Type B pancreatic cell (in vitro differentiated cells): ENCODE results near the gene FOXO1. TPM values are rescaled to one million over a fixed set of nuclear protein-coding genes. Genes with fewer than 3 reads are reported as not detected.

Experiments used
- DNase-seq: peaks from one replicate; pipeline ENCODE4 v3.0.0; 2021; ENCODE audit warnings: mixed read lengths; ENCODE audit not compliant: unreplicated experiment; ENCODE audit errors: extremely low spot score
- H3K27ac Mint-ChIP-seq: 2 replicates; pipeline ENCODE4 v1.8.0; 2021; ENCODE audit warnings: mild to moderate bottlenecking, mixed read lengths
- H3K27me3 Mint-ChIP-seq: 2 replicates; pipeline ENCODE4 v1.8.0; 2021; ENCODE audit warnings: mixed read lengths
- H3K36me3 Mint-ChIP-seq: 2 replicates; pipeline ENCODE4 v1.8.0; 2021; ENCODE audit warnings: mixed read lengths
- H3K4me1 Mint-ChIP-seq: one replicate; pipeline ENCODE4 v1.8.0; 2021; ENCODE audit warnings: mixed read lengths; ENCODE audit not compliant: unreplicated experiment
- H3K4me3 Mint-ChIP-seq: 2 replicates; pipeline ENCODE4 v1.8.0; 2021; ENCODE audit warnings: mild to moderate bottlenecking, mixed read lengths
- H3K9me3 Mint-ChIP-seq: 2 replicates; pipeline ENCODE4 v1.8.0; 2021; ENCODE audit warnings: mixed read lengths
- CTCF ChIP-seq: fragments of 200-600 bp; sonication (generic); conservative IDR thresholded peaks from 2 replicates; pipeline ENCODE4 v1.5.0; 2021; ENCODE audit warnings: antibody characterized with exemption, mild to moderate bottlenecking
- total RNA-seq: library from RNA; stranded (reverse); gene quantifications from 2 replicates; pipeline ENCODE4 v1.2.1, GENCODE V29; 2021; ENCODE audit warnings: low replicate concordance

Gene FOXO1
- total RNA-seq, 1 donor from 2014 or later, result 21.5 TPM

GRCh38 chr13:40677064-40677463 lies 10.6 kb upstream of the FOXO1 start:
- no peak overlapping the region for H3K4me3 Mint-ChIP-seq
- peaks cover 4% of the 10 kb centered on the region for H3K9me3 Mint-ChIP-seq
- no peak for TF ChIP-seq CTCF
- no peak overlapping the region for H3K27ac Mint-ChIP-seq
- no peaks in the 10 kb centered on the region for H3K36me3 Mint-ChIP-seq
- H3K4me1 Mint-ChIP-seq, result peaks cover 21% of the 10 kb centered on the region
- peaks cover 4% of the 10 kb centered on the region for H3K27me3 Mint-ChIP-seq
- DNase-seq, result no peak

DNA sequence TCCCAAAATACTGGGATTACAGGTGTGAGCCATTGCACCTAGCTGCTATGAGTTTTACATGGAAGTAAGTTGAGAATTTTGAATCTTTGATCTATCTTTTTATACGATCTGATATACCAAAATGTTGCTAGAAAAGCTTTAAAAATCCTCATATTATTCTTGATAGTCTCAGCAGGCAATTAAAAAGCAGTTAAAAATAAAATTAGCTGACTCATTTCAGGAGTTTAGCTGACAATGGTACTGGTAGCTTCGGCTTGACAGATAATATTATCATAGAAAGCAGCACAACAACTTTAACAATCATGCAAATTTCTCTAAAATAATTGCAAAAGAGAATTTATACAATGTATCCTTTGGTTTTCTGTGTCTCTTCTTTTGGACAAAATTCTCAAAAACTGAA lies 9.6 kb upstream of the FOXO1 start:
- no peak for DNase-seq
- H3K36me3 Mint-ChIP-seq, result no peaks in the 10 kb centered on the region
- TF ChIP-seq CTCF, result no peak
- peaks cover 4% of the 10 kb centered on the region for H3K9me3 Mint-ChIP-seq
- H3K27ac Mint-ChIP-seq, result no peak overlapping the region
- no peak overlapping the region for H3K4me3 Mint-ChIP-seq
- H3K27me3 Mint-ChIP-seq, result peaks cover 4% of the 10 kb centered on the region
- peaks cover 17% of the 10 kb centered on the region for H3K4me1 Mint-ChIP-seq

DNA sequence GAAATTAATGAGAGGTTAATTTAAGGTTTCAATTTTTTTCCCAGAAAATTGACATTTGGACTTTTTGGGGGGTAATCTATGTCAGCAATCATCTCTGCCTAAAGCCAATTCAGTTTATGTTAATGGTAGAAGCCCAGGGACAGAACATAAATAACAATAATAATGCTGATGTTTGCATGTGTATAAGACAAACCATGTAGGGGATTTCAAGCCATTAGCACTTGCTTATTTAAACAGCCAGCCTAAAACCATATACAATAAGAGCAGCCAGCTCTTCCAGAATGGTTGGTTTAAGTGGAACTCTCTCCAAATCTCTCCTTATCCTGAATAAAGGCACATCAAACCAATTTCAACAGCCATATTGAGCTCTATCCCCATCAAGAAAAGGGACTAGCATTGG lies 7.0 kb upstream of the FOXO1 start:
- Mint-ChIP-seq H3K4me3 (no peak overlapping the region), H3K27ac (no peak overlapping the region), H3K4me1 (peaks cover 17% of the 10 kb centered on the region), H3K36me3 (no peaks in the 10 kb centered on the region), H3K9me3 (no peaks in the 10 kb centered on the region), H3K27me3 (peaks cover 7% of the 10 kb centered on the region)
- no peak for TF ChIP-seq CTCF
- no peak for DNase-seq

DNA sequence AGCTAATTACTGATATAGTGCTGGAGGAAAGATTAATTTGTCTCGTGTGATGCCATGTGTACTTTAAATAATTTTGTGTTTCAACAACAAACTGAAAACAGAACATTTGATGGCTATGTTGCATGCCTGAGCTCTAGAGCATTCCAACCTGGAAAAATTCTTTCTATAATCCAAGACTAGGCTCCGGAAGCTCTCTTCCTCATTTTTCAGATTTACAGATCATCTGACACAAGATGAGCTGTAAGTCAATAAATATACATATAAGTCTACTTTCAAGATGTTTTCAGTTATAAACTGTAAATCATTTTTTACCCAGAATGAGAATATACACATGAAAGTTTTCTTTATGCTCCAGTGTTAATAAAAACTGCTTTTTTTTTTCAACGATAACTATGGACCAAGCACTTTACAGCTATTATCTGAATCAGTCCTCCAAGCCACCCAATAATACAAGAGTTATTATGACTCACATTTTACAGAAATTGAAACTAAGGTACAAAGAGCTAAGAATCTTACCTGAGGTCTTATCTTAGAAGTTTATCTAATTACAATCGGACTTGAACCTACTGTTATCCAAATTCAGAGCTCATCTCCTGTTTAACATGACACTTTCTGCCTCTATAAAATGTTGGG lies 6.4 kb upstream of the FOXO1 start:
- peaks cover 10% of the 10 kb centered on the region for H3K27me3 Mint-ChIP-seq
- H3K4me3 Mint-ChIP-seq, result no peak overlapping the region
- peaks cover 17% of the 10 kb centered on the region for H3K4me1 Mint-ChIP-seq
- DNase-seq, result no peak
- H3K9me3 Mint-ChIP-seq, result no peaks in the 10 kb centered on the region
- TF ChIP-seq CTCF, result no peak
- H3K27ac Mint-ChIP-seq, result no peak overlapping the region
- no peaks in the 10 kb centered on the region for H3K36me3 Mint-ChIP-seq

GRCh38 chr13:40671956-40672764 lies 5.7 kb upstream of the FOXO1 start:
- Mint-ChIP-seq H3K27ac (no peak overlapping the region), H3K9me3 (no peaks in the 10 kb centered on the region), H3K27me3 (peaks cover 10% of the 10 kb centered on the region), H3K36me3 (no peaks in the 10 kb centered on the region), H3K4me1 (peaks cover 17% of the 10 kb centered on the region), H3K4me3 (no peak overlapping the region)
- no peak for TF ChIP-seq CTCF
- DNase-seq, result no peak
